ENCODE measurements around the gene SLC2A14.

DNA sequence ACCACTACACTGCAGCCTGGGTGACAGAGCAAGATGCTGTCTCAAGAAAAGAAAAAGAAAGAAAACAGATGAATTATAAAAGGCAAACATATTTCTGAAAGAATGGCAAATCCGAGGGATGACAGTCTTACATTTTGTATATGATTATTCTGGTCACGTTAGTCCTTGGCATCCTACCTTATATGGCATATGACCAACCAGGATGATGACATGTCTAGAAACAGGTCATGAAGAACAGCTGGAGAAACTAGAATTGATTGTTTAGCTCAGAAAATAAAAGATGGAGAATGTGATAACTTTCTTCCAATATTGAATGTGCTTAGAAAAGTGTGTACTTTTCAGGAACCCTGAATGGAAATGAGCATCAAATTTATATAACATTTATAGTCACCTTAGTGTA lies 19.2 kb downstream of the SLC2A14 start:
- TF ChIP-seq, protein P1, sequence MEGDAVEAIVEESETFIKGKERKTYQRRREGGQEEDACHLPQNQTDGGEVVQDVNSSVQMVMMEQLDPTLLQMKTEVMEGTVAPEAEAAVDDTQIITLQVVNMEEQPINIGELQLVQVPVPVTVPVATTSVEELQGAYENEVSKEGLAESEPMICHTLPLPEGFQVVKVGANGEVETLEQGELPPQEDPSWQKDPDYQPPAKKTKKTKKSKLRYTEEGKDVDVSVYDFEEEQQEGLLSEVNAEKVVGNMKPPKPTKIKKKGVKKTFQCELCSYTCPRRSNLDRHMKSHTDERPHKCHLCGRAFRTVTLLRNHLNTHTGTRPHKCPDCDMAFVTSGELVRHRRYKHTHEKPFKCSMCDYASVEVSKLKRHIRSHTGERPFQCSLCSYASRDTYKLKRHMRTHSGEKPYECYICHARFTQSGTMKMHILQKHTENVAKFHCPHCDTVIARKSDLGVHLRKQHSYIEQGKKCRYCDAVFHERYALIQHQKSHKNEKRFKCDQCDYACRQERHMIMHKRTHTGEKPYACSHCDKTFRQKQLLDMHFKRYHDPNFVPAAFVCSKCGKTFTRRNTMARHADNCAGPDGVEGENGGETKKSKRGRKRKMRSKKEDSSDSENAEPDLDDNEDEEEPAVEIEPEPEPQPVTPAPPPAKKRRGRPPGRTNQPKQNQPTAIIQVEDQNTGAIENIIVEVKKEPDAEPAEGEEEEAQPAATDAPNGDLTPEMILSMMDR (IDR thresholded peaks at IDR 0.05) = no peak
- no peak for TF ChIP-seq POLR2A (IDR thresholded peaks at IDR 0.05)
